ENCODE results near the gene EPB42.

Gene EPB42

GRCh38 chr15:43220991-43221403 is at the start of gene EPB42:
EPB42 (minus strand) TSS chr15:43221018; CDS start chr15:43220825, 193 bp downstream.
- DNase-seq = no peak

- DNase-seq = no peak
Measured at GRCh38 chr15:43270113-43270665, 49.4 kb upstream of the EPB42 start.

- DNase-seq = no peak
Measured at GRCh38 chr15:43268111-43269105, 47.6 kb upstream of the EPB42 start.

- no peak for DNase-seq
Measured at GRCh38 chr15:43267439-43267838, 46.6 kb upstream of the EPB42 start.

- no peak for DNase-seq
Measured at GRCh38 chr15:43266834-43267233, 46.0 kb upstream of the EPB42 start, which contains the start of gene TGM5. TGM5 (minus strand) TSS chr15:43266928; CDS start chr15:43266849, 79 bp downstream.

- no peak for DNase-seq
Measured at GRCh38 chr15:43266386-43266785, 45.6 kb upstream of the EPB42 start.

- DNase-seq = no peak
Measured at GRCh38 chr15:43260011-43260615, 39.3 kb upstream of the EPB42 start.

- no peak for DNase-seq
Measured at GRCh38 chr15:43258781-43259180, 38.0 kb upstream of the EPB42 start.

- DNase-seq = no peak
Measured at GRCh38 chr15:43256341-43256740, 35.5 kb upstream of the EPB42 start.

- no peak for DNase-seq
Measured at GRCh38 chr15:43255376-43255775, 34.6 kb upstream of the EPB42 start.

- peak; percentile 5 for DNase-seq
Measured at GRCh38 chr15:43253431-43254403, 32.9 kb upstream of the EPB42 start.

GRCh38 chr15:43251871-43252250 is 31.0 kb upstream of the EPB42 start:
- DNase-seq = no peak

- no peak for DNase-seq
Measured at GRCh38 chr15:43251185-43251870, 30.5 kb upstream of the EPB42 start.

GRCh38 chr15:43250785-43251184 is 30.0 kb upstream of the EPB42 start:
- no peak for DNase-seq

GRCh38 chr15:43249699-43250203 is 28.9 kb upstream of the EPB42 start:
- no peak for DNase-seq

- no peak for DNase-seq
Measured at GRCh38 chr15:43249236-43249635, 28.4 kb upstream of the EPB42 start.

- no peak for DNase-seq
Measured at GRCh38 chr15:43246261-43246774, 25.5 kb upstream of the EPB42 start.

GRCh38 chr15:43244092-43244491 is 23.3 kb upstream of the EPB42 start:
- DNase-seq = no peak

GRCh38 chr15:43243020-43243645 is 22.3 kb upstream of the EPB42 start:
- no peak for DNase-seq

GRCh38 chr15:43242616-43243015 is 21.8 kb upstream of the EPB42 start:
- DNase-seq = no peak

GRCh38 chr15:43241100-43241499 is 20.3 kb upstream of the EPB42 start:
- DNase-seq = no peak

All from NCI-H2107 (cell line).